Endothelial cell of umbilical vein (primary cell): ENCODE measurements around the gene LRCH2. TPM values are rescaled to one million over a fixed set of nuclear protein-coding genes. Genes with fewer than 3 reads are reported as not detected.

Source experiments
- Bru-seq: library from RNA; stranded (reverse); fragments of 400-500 nt; gene quantifications from one replicate; lab custom pipeline; 2021; lab: Mats Ljungman, UMichigan
- BruChase-seq, 2 experiments: library from RNA; stranded (reverse); fragments of 400-500 nt; gene quantifications; one replicate each; lab custom pipeline; 2021; lab: Mats Ljungman, UMichigan
- BruUV-seq: library from RNA; stranded (reverse); fragments of 400-500 nt; replicated peaks from 2 replicates; lab custom pipeline; 2021; lab: Mats Ljungman, UMichigan
- CTCF ChIA-PET: fragments of 300-600, 350-600 bp; sonication (Branson Sonifier 250); formaldehyde crosslinking; loops from one replicate; lab custom pipeline; 2021; ENCODE audit warnings: antibody characterized with exemption, inconsistent platforms; lab: Charles Lee
- POLR2A ChIA-PET: fragments of 300-600, 350-600 bp; sonication (Branson Sonifier 250); formaldehyde crosslinking; loops from one replicate; lab custom pipeline; 2021; ENCODE audit warnings: antibody characterized with exemption, inconsistent platforms; lab: Charles Lee
- DNase-seq: peaks from one replicate; pipeline ENCODE4 v3.0.0-alpha.2; 2011; ENCODE audit warnings: low read depth, low spot score
- FAIRE-seq: peaks from 2 replicates; lab custom pipeline; 2011; peaks lifted over from hg19 to GRCh38; lab: Jason Lieb, UNC
- H2AFZ ChIP-seq: 2 replicates; pipeline ENCODE4 v1.6.0; 2012; ENCODE audit warnings: low read depth, low read length, control low read depth, inconsistent platforms
- H3K27ac ChIP-seq: 2 replicates; pipeline ENCODE4 v1.5.1; 2011; ENCODE audit warnings: low read depth, mild to moderate bottlenecking, control low read depth, low read length, moderate library complexity; ENCODE audit not compliant: insufficient read depth
- H3K27me3 ChIP-seq, 2 experiments: 2 replicates each; pipeline versions ENCODE4 v1.6.0 to v1.6.1; 2011; ENCODE audit warnings: low read length in 2 of 2, mixed read lengths in 1 of 2; ENCODE audit not compliant: control insufficient read depth in 2 of 2, insufficient read depth in 2 of 2
- H3K36me3 ChIP-seq, 2 experiments: 2 replicates in 1 of 2; 3 replicates in 1 of 2; pipeline ENCODE4 v1.5.1; 2011; ENCODE audit warnings: low read length in 2 of 2, mild to moderate bottlenecking in 1 of 2, moderate library complexity in 1 of 2; ENCODE audit not compliant: control insufficient read depth in 2 of 2, insufficient read depth in 2 of 2; ENCODE audit errors: extremely low read depth in 1 of 2
- H3K4me1 ChIP-seq: 3 replicates; pipeline ENCODE4 v1.5.1; 2011; ENCODE audit warnings: mild to moderate bottlenecking, low read length; ENCODE audit not compliant: control insufficient read depth, insufficient read depth; ENCODE audit errors: extremely low read depth
- H3K4me2 ChIP-seq: 2 replicates; pipeline ENCODE4 v1.6.1; 2011; ENCODE audit warnings: low read length, control low read depth, mixed read lengths; ENCODE audit not compliant: insufficient read depth
- H3K4me3 ChIP-seq, 3 experiments: fragments of 200-600 bp in 1 of 3; sonication (generic), shearing (Covaris generic) in 1 of 3; replicated peaks in 1 of 3; 2 replicates each; pipeline ENCODE4 v1.5.1; 2011 to 2016; ENCODE audit warnings: control low read depth in 3 of 3, low read length in 3 of 3, mild to moderate bottlenecking in 2 of 3, inconsistent platforms in 1 of 3, low read depth in 1 of 3, moderate library complexity in 1 of 3; ENCODE audit not compliant: insufficient read depth in 1 of 3
- H3K79me2 ChIP-seq: 2 replicates; pipeline ENCODE4 v1.6.0; 2012; ENCODE audit warnings: low read length, inconsistent platforms; ENCODE audit not compliant: control insufficient read depth, insufficient read depth
- H3K9ac ChIP-seq: replicated peaks from 2 replicates; pipeline ENCODE3; 2011; ENCODE audit warnings: low read length, control low read depth; ENCODE audit not compliant: insufficient read depth; ENCODE audit errors: extremely low read depth
- H3K9me1 ChIP-seq: replicated peaks from 3 replicates; pipeline ENCODE4 v1.6.0; 2011; ENCODE audit warnings: mild to moderate bottlenecking, low read length; ENCODE audit not compliant: control insufficient read depth, insufficient read depth; ENCODE audit errors: extremely low read depth
- H3K9me3 ChIP-seq: replicated peaks from 2 replicates; pipeline ENCODE4 v1.5.1; 2012; ENCODE audit warnings: low read length, inconsistent platforms; ENCODE audit not compliant: control insufficient read depth, insufficient read depth
- H4K20me1 ChIP-seq: replicated peaks from 2 replicates; pipeline ENCODE3; 2011; ENCODE audit warnings: mild to moderate bottlenecking, low read length; ENCODE audit not compliant: control insufficient read depth, insufficient read depth; ENCODE audit errors: extremely low read depth
- GATA2 ChIP-seq: IDR thresholded peaks from 2 replicates; pipeline ENCODE4 v1.7.0; 2011; ENCODE audit warnings: low read depth, mild to moderate bottlenecking, moderate library complexity, mixed read lengths, low read length; ENCODE audit not compliant: insufficient read length, insufficient read depth
- MYC ChIP-seq: IDR thresholded peaks from one replicate; pipeline ENCODE4 v1.6.1; 2011; ENCODE audit warnings: mild to moderate bottlenecking, low read depth, low read length
- POLR2A ChIP-seq: IDR thresholded peaks from 2 replicates; pipeline ENCODE4 v1.6.1; 2012; ENCODE audit warnings: low read depth, mild to moderate bottlenecking, control low read depth, low read length
- POLR2AphosphoS5 ChIP-seq: IDR thresholded peaks from 2 replicates; pipeline ENCODE4 v1.6.1; 2012; ENCODE audit warnings: low read depth, mild to moderate bottlenecking, control low read depth, low read length, moderate library complexity; ENCODE audit not compliant: insufficient read depth
- dilution Hi-C: fragments of 300-500 bp; cut with MboI; formaldehyde crosslinking; loops from one replicate; pipeline ENCODE4 v1.15.0; 2019; ENCODE audit warnings: low sequenced_read_pairs; ENCODE audit not compliant: extremely low pct_ligation_motif_present
- intact Hi-C: fragments of 100-400 bp; cut with micrococcal nuclease; formaldehyde crosslinking; loops from one replicate; pipeline ENCODE4 v1.10.0; 2022
- long read RNA-seq: library from polyadenylated mRNA; stranded (forward); transcript quantifications from one replicate; pipeline ENCODE4 v2.0.0, GENCODE V29; 2021
- polyA minus RNA-seq, 3 experiments: library from RNA; depleted of rRNA, polyadenylated mRNA; stranded (reverse); fragments of >200 nt; gene quantifications; 1 replicate in 1 of 3; 2 replicates in 2 of 3; pipeline ENCODE4 v1.2.3, GENCODE V29; 2011
- polyA plus RNA-seq, 4 experiments: library from polyadenylated mRNA; depleted of rRNA in 3 of 4; stranded (reverse) in 3 of 4; unstranded in 1 of 4; fragments of >200 nt; gene quantifications; 2 replicates each; pipeline versions ENCODE4 v1.2.1 to v1.2.3, GENCODE V29; 2011 to 2012; ENCODE audit warnings: missing spikeins in 1 of 4
- total RNA-seq: library from RNA; stranded (reverse); gene quantifications from 2 replicates; pipeline ENCODE4 v1.2.3, GENCODE V29; 2021

The LRCH2 gene, protein sequence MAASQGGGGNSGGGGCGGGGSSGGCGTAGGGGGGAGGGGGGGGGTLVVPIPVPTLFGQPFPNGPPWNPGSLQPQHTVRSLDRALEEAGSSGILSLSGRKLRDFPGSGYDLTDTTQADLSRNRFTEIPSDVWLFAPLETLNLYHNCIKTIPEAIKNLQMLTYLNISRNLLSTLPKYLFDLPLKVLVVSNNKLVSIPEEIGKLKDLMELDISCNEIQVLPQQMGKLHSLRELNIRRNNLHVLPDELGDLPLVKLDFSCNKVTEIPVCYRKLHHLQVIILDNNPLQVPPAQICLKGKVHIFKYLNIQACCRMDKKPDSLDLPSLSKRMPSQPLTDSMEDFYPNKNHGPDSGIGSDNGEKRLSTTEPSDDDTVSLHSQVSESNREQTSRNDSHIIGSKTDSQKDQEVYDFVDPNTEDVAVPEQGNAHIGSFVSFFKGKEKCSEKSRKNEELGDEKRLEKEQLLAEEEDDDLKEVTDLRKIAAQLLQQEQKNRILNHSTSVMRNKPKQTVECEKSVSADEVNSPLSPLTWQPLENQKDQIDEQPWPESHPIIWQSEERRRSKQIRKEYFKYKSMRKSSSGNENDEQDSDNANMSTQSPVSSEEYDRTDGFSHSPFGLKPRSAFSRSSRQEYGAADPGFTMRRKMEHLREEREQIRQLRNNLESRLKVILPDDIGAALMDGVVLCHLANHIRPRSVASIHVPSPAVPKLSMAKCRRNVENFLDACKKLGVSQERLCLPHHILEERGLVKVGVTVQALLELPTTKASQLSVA
- 4.6 and 4.7 TPM in 2 replicates for total RNA-seq
- 0.94 and 1.1 TPM in 2 replicates for polyA plus RNA-seq
- polyA plus RNA-seq (2011; cell fraction: cytosol; rRNA removed) = 1.3 and 1.4 TPM in 2 replicates
- 2.7 and 3.3 TPM in 2 replicates for polyA plus RNA-seq (2011; cell fraction: nucleus; rRNA removed)
- polyA plus RNA-seq (2012) = 2.8 and 3.7 TPM in 2 replicates
- polyA minus RNA-seq = 1.6 and 2.5 TPM in 2 replicates
- polyA minus RNA-seq (2011; cell fraction: cytosol; rRNA and poly(A)+ RNA removed) = not detected
- polyA minus RNA-seq (2011; cell fraction: nucleus; rRNA and poly(A)+ RNA removed) = 5.0 and 6.8 TPM in 2 replicates
- Bru-seq, nascent RNA = percentile 64 among the genes with signal in this experiment
- BruChase-seq, experiment 1, labeled RNA remaining after a 6-hour chase = percentile 61 among the genes with signal in this experiment
- BruChase-seq, experiment 2, labeled RNA remaining after a 2-hour chase = percentile 61 among the genes with signal in this experiment
- long read RNA-seq = 0 reads

- dilution Hi-C loops = no loop called here
- Histone ChIP-seq H3K9ac (peak within 1 kb of the TSS; percentile 38), H4K20me1 (no peaks in the 10 kb centered on the region), H3K36me3 (no peaks in the 10 kb centered on the region), H3K4me3 (peak within 1 kb of the TSS; percentile 68 to 89 (median 88)), H3K4me1 (peaks cover 13% of the 10 kb centered on the region), H3K27ac (no peak within 1 kb of the TSS), H3K27me3 (no peaks in the 10 kb centered on the region), H3K9me1 (no peaks in the 10 kb centered on the region), H3K9me3 (no peaks in the 10 kb centered on the region), H2AFZ (peak within 1 kb of the TSS; percentile 96), H3K79me2 (no peaks in the 10 kb centered on the region), H3K4me2 (peak within 1 kb of the TSS; percentile 95)
- peak; percentile 47 for DNase-seq
- BruUV-seq = no TSS peak
- no peak for TF ChIP-seq MYC
- TF ChIP-seq POLR2A = no peak
- no peak for TF ChIP-seq POLR2AphosphoS5
- no peak for TF ChIP-seq GATA2
- intact Hi-C loops = loop anchor here (5.0 kb wide), 2 partner anchors 61 to 444 kb away; no protein-coding TSS in a partner anchor
- ChIA-PET POLR2A (no interaction called here), CTCF (no interaction called here)
- FAIRE-seq = peak; percentile 70
Measured at GRCh38 chrX:115233497-115234455, at the start of gene LRCH2. Gene LRCH2 (minus strand): TSS chrX:115234096. CDS start chrX:115234041, 55 bp downstream.
